Measurements from ENCODE around the gene RIMS4.

GRCh38 chr20:44843876-44844275 is 33.5 kb upstream of the RIMS4 start:
- TF ChIP-seq POLR2A (IDR thresholded peaks at IDR 0.05) (no peak), POLR2AphosphoS5 (IDR thresholded peaks at IDR 0.05) (no peak)
